Ishikawa (cell line): ENCODE measurements around the gene CTNND2.

Source experiments
- CEBPB ChIP-seq: IDR thresholded peaks from 2 replicates; pipeline ENCODE4 v1.6.1; 2012
- CREB1 ChIP-seq: IDR thresholded peaks from 2 replicates; pipeline ENCODE4 v1.6.1; 2012; ENCODE audit warnings: low read depth
- EP300 ChIP-seq: IDR thresholded peaks from 2 replicates; pipeline ENCODE4 v1.6.1; 2012; ENCODE audit warnings: borderline replicate concordance
- TCF12 ChIP-seq: IDR thresholded peaks from 2 replicates; pipeline ENCODE4 v1.6.1; 2012; ENCODE audit warnings: low read depth
- YY1 ChIP-seq: IDR thresholded peaks from 2 replicates; pipeline ENCODE4 v1.6.1; 2012; ENCODE audit warnings: low read depth
- TF ChIP-seq, protein P1 (sequence below): IDR thresholded peaks from 2 replicates; pipeline ENCODE4 v1.6.1; 2012
- TF ChIP-seq, protein P2 (sequence below): IDR thresholded peaks from 2 replicates; pipeline ENCODE4 v1.6.1; 2012; ENCODE audit warnings: low read depth, mild to moderate bottlenecking
- TF ChIP-seq, protein P3 (sequence below): IDR thresholded peaks from 2 replicates; pipeline ENCODE4 v1.6.1; 2012

GRCh38 chr5:11909471-11909870 lies 5.2 kb upstream of the CTNND2 start:
- TF ChIP-seq, protein P1, sequence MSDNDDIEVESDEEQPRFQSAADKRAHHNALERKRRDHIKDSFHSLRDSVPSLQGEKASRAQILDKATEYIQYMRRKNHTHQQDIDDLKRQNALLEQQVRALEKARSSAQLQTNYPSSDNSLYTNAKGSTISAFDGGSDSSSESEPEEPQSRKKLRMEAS: no peak
- TF ChIP-seq TCF12: no peak
- TF ChIP-seq, protein P2, sequence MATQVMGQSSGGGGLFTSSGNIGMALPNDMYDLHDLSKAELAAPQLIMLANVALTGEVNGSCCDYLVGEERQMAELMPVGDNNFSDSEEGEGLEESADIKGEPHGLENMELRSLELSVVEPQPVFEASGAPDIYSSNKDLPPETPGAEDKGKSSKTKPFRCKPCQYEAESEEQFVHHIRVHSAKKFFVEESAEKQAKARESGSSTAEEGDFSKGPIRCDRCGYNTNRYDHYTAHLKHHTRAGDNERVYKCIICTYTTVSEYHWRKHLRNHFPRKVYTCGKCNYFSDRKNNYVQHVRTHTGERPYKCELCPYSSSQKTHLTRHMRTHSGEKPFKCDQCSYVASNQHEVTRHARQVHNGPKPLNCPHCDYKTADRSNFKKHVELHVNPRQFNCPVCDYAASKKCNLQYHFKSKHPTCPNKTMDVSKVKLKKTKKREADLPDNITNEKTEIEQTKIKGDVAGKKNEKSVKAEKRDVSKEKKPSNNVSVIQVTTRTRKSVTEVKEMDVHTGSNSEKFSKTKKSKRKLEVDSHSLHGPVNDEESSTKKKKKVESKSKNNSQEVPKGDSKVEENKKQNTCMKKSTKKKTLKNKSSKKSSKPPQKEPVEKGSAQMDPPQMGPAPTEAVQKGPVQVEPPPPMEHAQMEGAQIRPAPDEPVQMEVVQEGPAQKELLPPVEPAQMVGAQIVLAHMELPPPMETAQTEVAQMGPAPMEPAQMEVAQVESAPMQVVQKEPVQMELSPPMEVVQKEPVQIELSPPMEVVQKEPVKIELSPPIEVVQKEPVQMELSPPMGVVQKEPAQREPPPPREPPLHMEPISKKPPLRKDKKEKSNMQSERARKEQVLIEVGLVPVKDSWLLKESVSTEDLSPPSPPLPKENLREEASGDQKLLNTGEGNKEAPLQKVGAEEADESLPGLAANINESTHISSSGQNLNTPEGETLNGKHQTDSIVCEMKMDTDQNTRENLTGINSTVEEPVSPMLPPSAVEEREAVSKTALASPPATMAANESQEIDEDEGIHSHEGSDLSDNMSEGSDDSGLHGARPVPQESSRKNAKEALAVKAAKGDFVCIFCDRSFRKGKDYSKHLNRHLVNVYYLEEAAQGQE: no peak
- TF ChIP-seq, protein P3, sequence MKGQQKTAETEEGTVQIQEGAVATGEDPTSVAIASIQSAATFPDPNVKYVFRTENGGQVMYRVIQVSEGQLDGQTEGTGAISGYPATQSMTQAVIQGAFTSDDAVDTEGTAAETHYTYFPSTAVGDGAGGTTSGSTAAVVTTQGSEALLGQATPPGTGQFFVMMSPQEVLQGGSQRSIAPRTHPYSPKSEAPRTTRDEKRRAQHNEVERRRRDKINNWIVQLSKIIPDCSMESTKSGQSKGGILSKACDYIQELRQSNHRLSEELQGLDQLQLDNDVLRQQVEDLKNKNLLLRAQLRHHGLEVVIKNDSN: no peak
- no peak for TF ChIP-seq CEBPB
- TF ChIP-seq EP300: no peak
- TF ChIP-seq CREB1: no peak
- no peak for TF ChIP-seq YY1
